ENCODE data around the gene SPTBN1. TPM values are rescaled to one million over a fixed set of nuclear protein-coding genes. Genes with fewer than 3 reads are reported as not detected.
A peak's percentile ranks its signal among the peaks of the same experiment; 100 is the strongest.

Gene SPTBN1
- total and polyA plus RNA-seq, 9 of the 15 experiments (the other 6 are each of a cell fraction or from before 2014, with no cell fraction given), result 8.9 to 66.8 (median 31.4) TPM

DNA sequence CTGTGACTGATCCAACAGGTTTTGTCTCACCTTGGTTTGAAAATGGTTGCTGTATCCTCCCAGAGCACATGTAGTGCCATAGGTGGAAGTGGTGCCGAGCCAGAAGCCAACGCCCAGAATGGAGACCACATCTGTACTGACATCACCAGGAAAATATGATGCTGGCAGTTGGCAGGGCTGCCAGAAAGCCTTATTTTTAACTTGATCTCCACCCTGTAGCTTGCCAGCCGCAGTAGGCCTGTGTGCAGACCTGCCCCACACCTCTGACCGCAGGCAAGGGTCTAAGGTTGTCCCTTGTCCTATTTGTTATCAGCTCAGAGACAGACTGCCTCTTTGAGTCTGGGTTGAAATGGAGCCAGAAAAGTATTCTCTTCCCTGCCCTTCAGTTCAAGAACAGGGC, 143.8 kb downstream of the SPTBN1 start (continued):
- TF ChIP-seq, protein P1, sequence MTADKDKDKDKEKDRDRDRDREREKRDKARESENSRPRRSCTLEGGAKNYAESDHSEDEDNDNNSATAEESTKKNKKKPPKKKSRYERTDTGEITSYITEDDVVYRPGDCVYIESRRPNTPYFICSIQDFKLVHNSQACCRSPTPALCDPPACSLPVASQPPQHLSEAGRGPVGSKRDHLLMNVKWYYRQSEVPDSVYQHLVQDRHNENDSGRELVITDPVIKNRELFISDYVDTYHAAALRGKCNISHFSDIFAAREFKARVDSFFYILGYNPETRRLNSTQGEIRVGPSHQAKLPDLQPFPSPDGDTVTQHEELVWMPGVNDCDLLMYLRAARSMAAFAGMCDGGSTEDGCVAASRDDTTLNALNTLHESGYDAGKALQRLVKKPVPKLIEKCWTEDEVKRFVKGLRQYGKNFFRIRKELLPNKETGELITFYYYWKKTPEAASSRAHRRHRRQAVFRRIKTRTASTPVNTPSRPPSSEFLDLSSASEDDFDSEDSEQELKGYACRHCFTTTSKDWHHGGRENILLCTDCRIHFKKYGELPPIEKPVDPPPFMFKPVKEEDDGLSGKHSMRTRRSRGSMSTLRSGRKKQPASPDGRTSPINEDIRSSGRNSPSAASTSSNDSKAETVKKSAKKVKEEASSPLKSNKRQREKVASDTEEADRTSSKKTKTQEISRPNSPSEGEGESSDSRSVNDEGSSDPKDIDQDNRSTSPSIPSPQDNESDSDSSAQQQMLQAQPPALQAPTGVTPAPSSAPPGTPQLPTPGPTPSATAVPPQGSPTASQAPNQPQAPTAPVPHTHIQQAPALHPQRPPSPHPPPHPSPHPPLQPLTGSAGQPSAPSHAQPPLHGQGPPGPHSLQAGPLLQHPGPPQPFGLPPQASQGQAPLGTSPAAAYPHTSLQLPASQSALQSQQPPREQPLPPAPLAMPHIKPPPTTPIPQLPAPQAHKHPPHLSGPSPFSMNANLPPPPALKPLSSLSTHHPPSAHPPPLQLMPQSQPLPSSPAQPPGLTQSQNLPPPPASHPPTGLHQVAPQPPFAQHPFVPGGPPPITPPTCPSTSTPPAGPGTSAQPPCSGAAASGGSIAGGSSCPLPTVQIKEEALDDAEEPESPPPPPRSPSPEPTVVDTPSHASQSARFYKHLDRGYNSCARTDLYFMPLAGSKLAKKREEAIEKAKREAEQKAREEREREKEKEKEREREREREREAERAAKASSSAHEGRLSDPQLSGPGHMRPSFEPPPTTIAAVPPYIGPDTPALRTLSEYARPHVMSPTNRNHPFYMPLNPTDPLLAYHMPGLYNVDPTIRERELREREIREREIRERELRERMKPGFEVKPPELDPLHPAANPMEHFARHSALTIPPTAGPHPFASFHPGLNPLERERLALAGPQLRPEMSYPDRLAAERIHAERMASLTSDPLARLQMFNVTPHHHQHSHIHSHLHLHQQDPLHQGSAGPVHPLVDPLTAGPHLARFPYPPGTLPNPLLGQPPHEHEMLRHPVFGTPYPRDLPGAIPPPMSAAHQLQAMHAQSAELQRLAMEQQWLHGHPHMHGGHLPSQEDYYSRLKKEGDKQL (CRISPR knock-in tag; IDR thresholded peaks at IDR 0.05; ENCODE audit: borderline replicate concordance), result no peak
- TF ChIP-seq HDAC2 (IDR thresholded peaks at IDR 0.05) (peak; percentile 43; the same call in 1 of the 2 replicates), CBFA2T2 (conservative IDR thresholded peaks at IDR 0.05) (peak; percentile 75), MTA2 (IDR thresholded peaks at IDR 0.05; ENCODE audit: low read depth) (peak; percentile 51; the same call in 1 of the 2 replicates), CXXC5 (CRISPR knock-in tag; IDR thresholded peaks at IDR 0.05) (peak; percentile 51; the same call in 1 of the 2 replicates), EP300 (IDR thresholded peaks at IDR 0.05; ENCODE audit: low read length) (peak; percentile 63; the same call in 1 of the 2 replicates), LEF1 (IDR thresholded peaks at IDR 0.05) (0 out of 2 replicates have a peak, but pooled peaks have one; percentile 33), MAFK (IDR thresholded peaks at IDR 0.05; ENCODE audit: low read length) (no peak), ZNF586 (CRISPR knock-in tag; conservative IDR thresholded peaks at IDR 0.05) (no peak), DPF2 (IDR thresholded peaks at IDR 0.05) (peak; percentile 81), ZNF212 (CRISPR knock-in tag; IDR thresholded peaks at IDR 0.05) (no peak), TCF3 (CRISPR knock-in tag; IDR thresholded peaks at IDR 0.05) (peak; percentile 84), YY1 (IDR thresholded peaks at IDR 0.05; ENCODE audit: borderline replicate concordance in 1 of 3, control insufficient read depth in 1 of 3, extremely low read depth in 1 of 3, insufficient read depth in 3 of 3, insufficient read length in 1 of 3, insufficient replicate concordance in 2 of 3, low read depth in 1 of 3, low read length in 2 of 3) (peak in 1 of 3 experiments; percentile 27), SMARCE1 (IDR thresholded peaks at IDR 0.05) (peak; percentile 63; the same call in 1 of the 2 replicates), CREM (IDR thresholded peaks at IDR 0.05; ENCODE audit: low read depth) (0 out of 2 replicates have a peak, but pooled peaks have one; percentile 10), MTA3 (IDR thresholded peaks at IDR 0.05; ENCODE audit: borderline replicate concordance) (peak; percentile 72), MYNN (IDR thresholded peaks at IDR 0.05) (0 out of 2 replicates have a peak, but pooled peaks have one; percentile 26), MYNN (CRISPR knock-in tag; IDR thresholded peaks at IDR 0.05) (no peak)
- TF ChIP-seq, protein P2, sequence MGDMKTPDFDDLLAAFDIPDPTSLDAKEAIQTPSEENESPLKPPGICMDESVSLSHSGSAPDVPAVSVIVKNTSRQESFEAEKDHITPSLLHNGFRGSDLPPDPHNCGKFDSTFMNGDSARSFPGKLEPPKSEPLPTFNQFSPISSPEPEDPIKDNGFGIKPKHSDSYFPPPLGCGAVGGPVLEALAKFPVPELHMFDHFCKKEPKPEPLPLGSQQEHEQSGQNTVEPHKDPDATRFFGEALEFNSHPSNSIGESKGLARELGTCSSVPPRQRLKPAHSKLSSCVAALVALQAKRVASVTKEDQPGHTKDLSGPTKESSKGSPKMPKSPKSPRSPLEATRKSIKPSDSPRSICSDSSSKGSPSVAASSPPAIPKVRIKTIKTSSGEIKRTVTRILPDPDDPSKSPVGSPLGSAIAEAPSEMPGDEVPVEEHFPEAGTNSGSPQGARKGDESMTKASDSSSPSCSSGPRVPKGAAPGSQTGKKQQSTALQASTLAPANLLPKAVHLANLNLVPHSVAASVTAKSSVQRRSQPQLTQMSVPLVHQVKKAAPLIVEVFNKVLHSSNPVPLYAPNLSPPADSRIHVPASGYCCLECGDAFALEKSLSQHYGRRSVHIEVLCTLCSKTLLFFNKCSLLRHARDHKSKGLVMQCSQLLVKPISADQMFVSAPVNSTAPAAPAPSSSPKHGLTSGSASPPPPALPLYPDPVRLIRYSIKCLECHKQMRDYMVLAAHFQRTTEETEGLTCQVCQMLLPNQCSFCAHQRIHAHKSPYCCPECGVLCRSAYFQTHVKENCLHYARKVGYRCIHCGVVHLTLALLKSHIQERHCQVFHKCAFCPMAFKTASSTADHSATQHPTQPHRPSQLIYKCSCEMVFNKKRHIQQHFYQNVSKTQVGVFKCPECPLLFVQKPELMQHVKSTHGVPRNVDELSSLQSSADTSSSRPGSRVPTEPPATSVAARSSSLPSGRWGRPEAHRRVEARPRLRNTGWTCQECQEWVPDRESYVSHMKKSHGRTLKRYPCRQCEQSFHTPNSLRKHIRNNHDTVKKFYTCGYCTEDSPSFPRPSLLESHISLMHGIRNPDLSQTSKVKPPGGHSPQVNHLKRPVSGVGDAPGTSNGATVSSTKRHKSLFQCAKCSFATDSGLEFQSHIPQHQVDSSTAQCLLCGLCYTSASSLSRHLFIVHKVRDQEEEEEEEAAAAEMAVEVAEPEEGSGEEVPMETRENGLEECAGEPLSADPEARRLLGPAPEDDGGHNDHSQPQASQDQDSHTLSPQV (IDR thresholded peaks at IDR 0.05), result peak; percentile 80; the same call in 1 of the 2 replicates
- TF ChIP-seq, protein P3, sequence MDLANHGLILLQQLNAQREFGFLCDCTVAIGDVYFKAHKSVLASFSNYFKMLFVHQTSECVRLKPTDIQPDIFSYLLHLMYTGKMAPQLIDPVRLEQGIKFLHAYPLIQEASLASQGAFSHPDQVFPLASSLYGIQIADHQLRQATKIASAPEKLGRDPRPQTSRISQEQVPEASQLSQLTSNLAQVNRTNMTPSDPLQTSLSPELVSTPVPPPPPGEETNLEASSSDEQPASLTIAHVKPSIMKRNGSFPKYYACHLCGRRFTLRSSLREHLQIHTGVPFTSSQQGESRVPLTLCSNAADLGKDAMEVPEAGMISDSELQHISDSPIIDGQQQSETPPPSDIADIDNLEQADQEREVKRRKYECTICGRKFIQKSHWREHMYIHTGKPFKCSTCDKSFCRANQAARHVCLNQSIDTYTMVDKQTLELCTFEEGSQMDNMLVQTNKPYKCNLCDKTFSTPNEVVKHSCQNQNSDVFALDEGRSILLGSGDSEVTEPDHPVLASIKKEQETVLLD (IDR thresholded peaks at IDR 0.05), result peak; percentile 50

All from K562 (cell line).